Pons (tissue), 1 donor: Measurements from ENCODE around the gene CHRNA10.

Source experiments
- DNase-seq: peaks from one replicate; pipeline ENCODE4 v3.0.0-alpha.2; 2016; ENCODE audit warnings: low spot score

CHRNA10 gene

DNA sequence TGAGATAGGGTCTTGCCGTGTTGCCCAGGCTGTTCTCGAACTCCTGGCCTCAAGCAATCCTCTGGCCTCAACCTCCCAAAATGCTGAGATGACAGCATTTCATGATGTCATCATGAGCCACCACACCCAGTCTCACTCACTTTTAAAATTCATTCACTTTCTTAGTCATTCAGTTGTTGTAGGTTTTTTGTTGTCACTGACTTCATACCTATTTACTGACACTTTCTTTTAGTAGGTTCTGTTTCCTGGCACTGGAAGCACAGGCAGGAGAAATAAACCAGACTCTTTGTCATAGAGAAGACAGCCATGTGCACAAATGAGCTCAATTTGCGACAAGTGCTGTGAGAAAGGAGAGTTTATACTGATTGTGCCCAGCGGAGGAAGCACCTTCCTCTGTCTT lies 39.9 kb downstream of the CHRNA10 start:
- no peak for DNase-seq

DNA sequence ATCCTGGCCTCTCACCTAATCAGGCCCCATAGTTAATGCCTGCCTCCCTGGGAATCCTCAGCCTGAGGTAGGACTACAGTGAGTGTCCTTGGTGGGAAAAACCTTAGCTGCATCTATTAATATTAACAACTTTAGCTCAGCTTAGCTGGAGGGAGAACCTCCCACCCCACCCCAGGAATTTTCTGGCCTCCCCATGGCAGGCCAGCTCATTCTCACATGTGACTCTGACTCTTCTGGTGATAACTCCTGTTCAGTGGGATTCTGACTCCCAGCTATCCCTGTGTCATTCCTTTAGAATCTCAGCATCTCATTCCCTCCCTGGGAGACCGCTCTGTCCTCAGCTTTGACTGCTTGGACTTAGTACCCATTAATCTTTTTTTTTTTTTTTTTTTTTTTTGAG lies 43.9 kb downstream of the CHRNA10 start:
- no peak for DNase-seq

DNA sequence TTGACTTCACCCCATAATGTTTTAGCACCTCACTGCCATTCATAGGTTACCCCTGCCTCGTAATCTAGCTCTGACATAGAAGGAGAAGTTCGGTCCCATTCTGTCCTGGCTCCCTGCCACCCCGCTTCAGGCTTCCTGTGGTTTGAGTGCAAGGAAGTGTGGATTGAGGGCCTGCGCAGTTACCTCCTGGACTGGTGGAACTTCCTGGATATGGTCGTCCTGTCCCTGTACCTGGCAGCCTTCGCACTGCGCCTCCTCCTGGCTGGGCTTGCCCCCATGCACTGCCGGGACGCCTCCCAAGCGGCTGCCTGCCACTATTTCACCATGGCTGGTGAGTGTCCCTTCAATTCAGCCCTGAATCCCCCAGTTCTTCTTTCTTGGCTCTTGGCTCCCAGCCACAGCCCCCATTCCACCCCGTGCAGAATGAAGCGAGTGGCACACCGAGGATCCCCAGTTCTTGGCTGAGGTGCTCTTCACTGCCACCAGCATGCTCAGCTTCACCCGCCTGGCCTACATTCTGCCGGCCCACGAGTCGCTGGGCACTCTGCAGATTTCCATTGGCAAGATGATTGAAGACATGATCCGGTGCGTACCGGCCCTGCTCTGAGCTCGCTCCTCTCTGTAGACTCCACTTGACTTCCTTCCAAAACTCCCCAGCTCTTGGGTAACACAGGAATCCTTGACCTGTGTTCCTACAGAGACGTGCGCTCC lies 44.8 kb downstream of the CHRNA10 start:
- DNase-seq: peak; percentile 52

DNA sequence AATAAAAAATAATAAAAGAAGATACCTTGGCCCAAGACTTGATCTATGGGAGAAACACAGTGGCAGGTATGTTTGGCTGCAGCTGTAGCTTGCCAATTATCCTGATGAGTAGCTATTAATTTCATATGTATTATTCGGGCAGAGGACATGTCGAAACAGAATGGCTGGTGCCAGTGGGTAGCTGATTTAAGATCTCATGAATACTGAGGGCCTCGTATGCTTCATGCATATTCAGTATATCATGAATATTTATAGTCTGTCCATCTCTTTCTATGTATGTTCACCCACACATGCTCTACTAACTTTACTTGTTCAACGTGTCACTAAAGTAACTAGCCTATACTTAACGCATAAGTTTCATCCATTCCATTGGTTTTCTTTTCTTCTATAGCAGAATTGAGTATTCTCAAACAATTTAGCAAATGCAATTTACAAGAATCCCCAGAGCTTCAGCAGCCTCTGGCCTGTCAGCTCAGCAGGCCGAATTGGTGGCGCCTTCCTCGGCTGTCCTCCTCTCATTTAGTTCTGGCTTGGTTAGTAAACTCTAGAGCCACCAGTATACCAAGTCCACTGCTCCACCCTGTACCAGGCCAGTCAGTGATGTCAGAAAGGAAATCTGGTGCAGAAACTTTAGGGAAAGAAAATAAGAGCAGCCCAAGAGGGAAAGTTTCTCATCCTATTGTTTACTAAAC lies 47.3 kb downstream of the CHRNA10 start:
- DNase-seq: no peak

DNA sequence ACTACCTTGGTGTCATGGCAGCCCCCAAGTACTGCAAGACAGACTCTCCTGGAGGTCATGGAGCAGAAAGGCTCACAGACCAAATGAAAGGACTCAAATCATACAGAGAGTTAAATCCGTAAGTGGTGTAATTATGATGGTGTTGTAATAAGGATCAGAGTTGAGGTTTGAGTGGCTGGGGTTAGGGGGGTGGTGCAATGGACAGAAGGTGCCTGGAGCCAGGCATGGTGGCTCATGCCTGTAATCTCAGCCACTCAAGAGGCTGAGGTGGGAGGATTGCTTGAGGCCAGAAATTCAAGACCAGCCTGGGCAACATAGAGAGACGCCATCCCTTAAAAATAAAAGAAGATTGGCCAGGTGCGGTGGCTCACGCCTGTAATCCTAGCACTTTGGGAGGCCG lies 48.1 kb downstream of the CHRNA10 start:
- DNase-seq: no peak

DNA sequence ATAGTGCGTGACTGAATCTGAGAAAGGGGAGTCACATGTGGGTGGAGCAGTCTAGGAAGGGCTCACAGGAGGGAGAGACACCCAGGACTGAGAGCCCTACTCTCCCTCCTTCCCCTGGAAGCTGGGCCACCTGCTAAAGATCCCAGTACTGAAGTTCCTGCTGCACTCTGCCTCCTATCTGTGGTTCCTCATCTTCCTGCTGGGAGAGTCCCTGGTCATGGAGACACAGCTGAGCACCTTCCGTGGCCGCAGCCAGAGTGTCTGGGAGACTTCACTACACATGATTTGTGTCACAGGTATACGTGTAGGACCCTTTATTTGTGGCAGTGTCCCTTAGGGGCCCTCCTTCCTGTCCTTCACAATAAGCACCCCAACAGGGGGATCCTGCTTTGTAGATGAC lies 48.7 kb downstream of the CHRNA10 start:
- DNase-seq: no peak

DNA sequence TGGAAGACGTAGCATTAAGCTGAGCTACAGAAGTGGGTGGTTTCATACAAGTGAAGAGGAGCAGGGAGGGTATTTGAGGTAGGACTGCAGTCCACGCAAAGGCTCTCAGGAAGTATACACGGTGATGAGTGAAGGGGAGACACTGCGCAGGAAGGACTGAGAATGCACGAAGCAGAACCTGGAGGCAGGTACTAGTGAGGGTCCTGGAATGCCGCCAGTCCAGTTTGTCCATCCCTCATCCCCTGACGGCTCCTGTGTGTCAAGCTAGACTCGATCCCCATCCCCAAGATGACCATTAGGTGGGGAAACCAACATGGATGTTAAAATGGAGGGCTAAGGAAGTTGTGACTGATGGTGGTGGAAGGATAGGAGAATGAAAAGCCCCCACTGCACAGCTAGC lies 53.2 kb downstream of the CHRNA10 start:
- DNase-seq: no peak

DNA sequence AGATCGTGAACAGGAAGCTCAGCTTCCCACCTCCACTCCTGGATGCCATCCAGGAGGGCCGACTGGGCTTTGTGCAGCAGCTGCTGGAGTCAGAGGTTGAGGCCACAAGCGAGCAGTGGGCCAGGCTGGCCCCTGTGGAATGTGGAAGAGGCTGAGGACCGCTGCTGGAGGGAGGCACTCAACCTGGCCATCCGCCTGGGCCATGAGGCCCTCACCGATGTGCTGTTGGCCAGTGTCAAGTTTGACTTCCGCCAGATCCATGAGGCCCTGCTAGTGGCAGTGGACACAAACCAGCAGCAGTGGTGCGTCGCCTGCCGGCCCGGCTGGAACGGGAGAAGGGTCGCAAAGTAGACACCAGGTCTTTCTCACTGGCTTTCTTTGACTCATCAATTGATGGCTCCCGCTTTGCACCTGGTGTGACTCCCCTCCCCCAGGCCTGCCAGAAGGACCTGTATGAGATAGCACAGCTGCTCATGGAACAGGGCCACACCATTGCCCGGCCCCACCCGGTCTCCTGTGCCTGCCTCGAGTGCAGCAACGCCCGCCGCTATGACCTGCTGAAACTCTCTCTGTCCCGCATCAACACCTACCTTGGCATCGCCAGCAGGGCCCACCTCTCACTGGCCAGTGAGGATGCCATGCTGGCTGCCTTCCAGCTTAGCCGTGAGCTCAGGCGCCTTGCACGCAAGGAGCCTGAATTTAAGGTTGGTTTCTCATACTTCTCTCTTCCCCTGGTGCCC lies 54.3 kb downstream of the CHRNA10 start:
- no peak for DNase-seq

DNA sequence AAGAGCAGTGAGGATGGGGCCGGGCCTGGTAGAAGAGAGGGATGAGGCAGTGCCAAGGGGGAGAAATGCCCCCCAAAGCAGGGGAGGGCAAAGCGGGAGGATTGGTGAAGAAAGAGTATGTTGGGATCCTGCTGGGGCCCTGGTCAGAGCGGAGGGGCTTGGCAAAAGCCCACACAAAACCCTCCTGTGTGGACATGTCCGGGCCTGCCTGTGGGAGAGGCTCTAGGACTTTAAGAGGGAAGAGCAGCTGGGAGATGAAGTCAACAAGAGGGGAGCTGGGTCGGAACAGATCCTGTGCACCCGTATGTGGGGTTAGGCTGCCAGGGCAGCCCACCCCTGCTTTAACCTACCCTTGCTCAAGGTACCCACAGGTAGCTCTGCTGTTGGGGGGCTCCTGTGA lies 55.2 kb downstream of the CHRNA10 start:
- DNase-seq: no peak
